Ammon's horn (tissue), 1 donor: Measurements from ENCODE around the gene GNRH2.
"Not testable (repeated sequence)": the region's sequence is repeated elsewhere in the genome, so short reads cannot be mapped to it uniquely, and the experiment has no call there.

Experiments
- DNase-seq: peaks from one replicate; pipeline ENCODE4 v3.0.0-alpha.2; 2016; ENCODE audit warnings: low spot score

Gene GNRH2

GRCh38 chr20:3043322-3043721, at the start of gene GNRH2:
Gene GNRH2 (plus strand): TSS chr20:3043622. CDS start chr20:3044415, 793 bp downstream.
- DNase-seq: no peak

- DNase-seq: peak; percentile 39
These were observed 47.6 kb upstream of the GNRH2 start for GRCh38 chr20:2995796-2996195.

GRCh38 chr20:2998728-2999127, 44.7 kb upstream of the GNRH2 start:
- no peak for DNase-seq

DNA sequence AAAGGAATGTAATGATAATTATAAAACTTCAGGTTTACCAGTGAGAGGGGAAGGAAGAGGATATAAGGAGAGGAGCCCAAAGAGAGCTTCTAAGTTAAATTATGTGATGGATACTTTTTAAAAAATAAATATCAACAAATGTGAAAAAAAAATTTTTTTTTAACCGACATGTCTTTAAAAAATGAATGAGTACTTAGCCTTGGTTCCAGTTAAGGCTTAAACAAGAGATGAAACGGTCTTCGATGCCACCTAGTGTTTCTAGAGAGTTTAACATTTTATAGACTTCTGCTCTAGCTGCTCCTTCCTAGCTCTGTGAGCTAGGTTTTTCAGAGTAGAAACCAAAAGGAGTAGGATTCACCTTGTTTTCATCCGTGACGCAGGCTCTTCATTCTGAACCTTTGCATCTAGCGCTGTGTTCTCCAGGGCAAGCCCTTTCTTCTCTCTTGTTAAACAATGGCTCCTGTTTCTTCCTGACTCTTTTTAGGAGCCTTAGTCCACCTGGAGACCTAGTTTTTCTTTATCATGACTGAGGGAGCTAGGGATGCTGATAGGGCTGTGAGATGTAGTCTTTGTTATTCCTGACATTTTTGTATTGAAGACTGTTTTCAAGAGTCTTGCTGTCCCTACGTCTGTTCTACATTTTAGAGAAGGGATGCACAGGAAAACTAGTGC, 42.4 kb upstream of the GNRH2 start:
- peak; percentile 81 for DNase-seq

DNA sequence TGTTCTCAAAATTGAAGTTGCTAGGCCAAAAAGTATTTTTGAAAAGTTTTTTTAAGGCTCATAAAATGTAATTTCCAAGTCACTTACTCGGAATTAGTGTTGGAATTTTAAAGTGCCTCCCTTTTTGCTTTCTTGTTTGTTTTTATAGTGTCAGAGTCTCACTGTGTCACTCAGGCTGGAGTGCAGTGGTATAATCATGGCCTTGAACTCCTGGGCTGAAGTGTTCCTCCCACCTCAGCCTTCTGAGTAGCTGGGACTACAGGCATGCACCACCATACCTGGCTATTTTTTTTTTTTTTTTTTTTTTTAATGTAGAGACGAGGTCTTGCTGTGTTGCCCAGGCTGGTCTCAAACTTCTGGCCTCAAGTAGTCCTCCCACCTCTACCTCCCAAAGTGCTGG, 40.0 kb upstream of the GNRH2 start:
- no peak for DNase-seq

DNA sequence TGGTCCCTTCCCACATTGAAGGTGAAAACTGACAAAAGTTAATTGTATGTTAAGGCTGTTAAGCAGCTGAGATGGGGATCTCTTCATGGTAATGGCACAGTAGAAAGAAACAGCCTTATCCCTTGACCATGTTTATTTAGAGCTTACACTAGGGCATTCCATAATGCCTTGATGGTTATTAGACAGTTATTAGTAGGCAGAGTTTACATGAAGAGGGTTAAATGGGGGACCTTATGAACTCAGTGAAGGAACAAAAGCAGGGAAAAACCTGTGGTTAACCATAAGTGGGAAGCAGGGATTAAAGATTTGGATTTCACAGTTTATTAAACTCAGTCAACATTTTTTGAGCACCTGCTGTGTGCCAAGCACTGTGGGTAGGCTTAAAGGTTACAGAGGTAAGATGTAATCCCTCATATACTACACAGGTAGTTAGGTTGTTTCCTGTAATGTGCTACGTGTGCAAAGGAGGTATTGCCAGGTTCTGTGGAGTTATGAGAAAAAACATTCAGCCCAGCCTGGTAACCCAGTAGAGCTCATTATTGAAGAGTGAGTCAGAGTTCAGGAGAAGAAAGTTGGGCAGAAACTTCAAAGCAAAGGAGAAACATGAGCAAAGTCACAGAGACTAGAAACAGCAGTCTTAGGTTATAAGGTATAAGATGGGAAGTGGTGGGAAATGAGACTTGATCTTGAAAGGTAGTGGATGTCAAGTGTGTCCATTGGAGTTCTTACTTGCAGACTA, 32.3 kb upstream of the GNRH2 start:
- DNase-seq: no peak

DNA sequence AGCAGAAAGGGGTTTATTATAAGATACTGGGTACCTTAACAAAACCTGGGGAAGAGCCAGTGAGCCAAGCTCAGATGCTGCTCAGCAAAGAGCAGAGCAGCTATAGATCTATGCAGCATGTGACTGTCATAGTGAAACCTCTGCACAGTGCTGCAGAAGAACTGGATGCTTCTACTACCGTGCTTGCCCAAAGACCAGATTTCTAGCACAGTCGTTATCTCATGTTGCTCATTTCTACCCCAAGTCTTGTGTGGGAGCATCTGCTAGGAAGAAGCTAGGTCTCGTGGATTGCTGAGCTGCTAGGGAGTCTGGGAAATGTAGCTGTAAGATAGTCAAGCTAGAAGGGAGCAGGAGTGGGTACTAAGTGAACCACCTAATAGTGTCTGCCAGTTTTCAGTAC, 31.7 kb upstream of the GNRH2 start:
- DNase-seq: peak; percentile 23

GRCh38 chr20:3013771-3014170, 29.7 kb upstream of the GNRH2 start:
- DNase-seq: no peak

GRCh38 chr20:3014179-3014578, 29.2 kb upstream of the GNRH2 start:
- DNase-seq: no peak

GRCh38 chr20:3014662-3015061, 28.8 kb upstream of the GNRH2 start:
- no peak for DNase-seq

DNA sequence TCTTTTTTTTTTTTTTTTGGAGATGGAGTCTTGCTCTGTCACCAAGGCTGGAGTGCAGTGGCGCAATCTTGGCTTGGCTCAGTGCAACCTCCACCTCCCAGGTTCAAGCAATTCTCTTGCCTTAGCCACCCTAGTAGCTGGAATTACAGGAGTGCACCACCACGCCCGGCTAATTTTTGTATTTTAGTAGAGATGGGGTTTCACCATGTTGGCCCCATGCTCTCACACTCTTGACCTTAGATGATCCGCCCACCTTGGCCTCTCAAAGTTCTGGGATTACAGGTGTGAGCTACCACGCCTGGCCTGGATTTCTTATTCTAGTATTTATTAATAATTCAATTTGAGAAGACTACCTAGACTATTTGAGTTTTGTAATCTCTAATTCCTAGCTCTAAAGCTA, 28.1 kb upstream of the GNRH2 start:
- not testable (repeated sequence) for DNase-seq

DNA sequence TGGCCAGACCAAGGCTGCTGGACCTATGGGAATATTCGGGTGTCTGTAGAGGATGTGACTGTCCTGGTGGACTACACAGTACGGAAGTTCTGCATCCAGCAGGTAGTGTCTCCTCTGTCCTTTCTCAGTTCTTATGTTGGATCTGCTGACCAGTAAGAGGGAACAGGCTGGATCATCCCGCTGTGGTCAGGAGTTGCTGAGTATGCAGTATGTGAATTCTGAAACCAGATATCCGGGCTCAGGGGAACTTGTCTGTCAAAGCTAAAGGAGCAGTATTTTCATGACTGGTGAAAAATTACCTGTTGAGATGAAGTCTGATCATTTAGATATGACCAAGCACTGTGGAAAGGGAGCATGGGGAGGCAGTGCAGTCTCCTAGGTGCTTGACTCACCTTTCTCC, 22.1 kb upstream of the GNRH2 start:
- no peak for DNase-seq

GRCh38 chr20:3021777-3022176, 21.6 kb upstream of the GNRH2 start:
- DNase-seq: no peak

- DNase-seq: not testable (repeated sequence)
These were observed 20.6 kb upstream of the GNRH2 start for GRCh38 chr20:3022559-3023490.

GRCh38 chr20:3027987-3028386, 15.4 kb upstream of the GNRH2 start:
- DNase-seq: no peak

DNA sequence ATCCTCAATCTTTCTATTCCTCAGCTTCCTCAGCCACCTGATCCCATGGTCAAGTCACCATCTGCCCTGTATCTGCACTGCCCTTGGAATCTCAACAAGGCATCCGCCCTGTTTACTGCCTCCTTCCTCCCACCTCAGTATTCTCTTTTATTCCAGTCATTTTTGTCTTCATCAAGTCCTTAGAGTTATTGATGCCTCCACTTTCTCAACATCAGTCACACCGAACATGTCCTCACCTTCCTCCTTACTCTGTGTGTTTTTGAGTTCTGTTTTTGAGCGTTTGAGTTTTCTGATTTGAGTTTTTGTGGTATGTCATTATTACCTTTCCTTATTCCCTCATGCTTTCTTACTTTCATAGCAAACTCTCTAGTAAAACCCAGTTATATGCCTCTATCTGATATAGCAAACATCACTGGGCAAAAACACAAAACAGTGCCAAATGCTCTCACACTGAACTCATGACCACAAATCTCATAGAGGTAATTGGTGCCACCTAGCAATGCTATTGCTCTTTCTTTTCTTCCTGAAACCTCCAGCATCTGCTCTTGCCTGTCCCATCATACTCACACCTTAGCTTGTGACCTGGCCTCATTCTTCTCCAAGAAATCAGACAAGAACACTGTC, 11.8 kb upstream of the GNRH2 start:
- no peak for DNase-seq

DNA sequence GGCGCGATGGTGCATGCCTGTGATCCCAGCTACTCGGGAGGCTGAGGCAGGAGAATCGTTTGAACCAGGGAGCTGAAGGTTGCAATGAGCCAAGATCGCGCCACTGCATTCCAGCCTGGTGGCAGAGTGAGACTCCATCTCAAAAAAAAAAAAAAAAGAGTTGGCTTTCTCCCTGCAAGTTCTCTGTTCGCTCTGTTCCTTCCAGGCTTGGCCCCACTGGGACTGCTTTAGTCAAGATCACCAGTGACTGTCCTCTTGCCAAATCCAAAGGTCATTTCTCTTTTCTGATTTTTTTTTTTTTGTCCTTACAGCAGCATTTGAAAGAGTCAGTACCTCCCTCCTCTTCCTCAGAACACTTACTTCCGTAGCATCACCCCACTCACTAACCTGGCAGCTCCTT, 10.8 kb upstream of the GNRH2 start:
- no peak for DNase-seq

- DNase-seq: no peak
These were observed 5.8 kb upstream of the GNRH2 start for GRCh38 chr20:3037654-3038053.

- DNase-seq: no peak
These were observed 5.0 kb upstream of the GNRH2 start for GRCh38 chr20:3038454-3038853.

GRCh38 chr20:3039426-3039825, 4.0 kb upstream of the GNRH2 start:
- DNase-seq: no peak

- no peak for DNase-seq
These were observed 3.3 kb upstream of the GNRH2 start for GRCh38 chr20:3040086-3040485.

- no peak for DNase-seq
These were observed 1.5 kb upstream of the GNRH2 start for GRCh38 chr20:3041854-3042409.
